A673 (cell line): ENCODE data around the gene NIM1K. TPM values are rescaled to one million over a fixed set of nuclear protein-coding genes. Genes with fewer than 3 reads are reported as not detected.

Source experiments
- Bru-seq: library from RNA; stranded (reverse); fragments of 400-500 nt; gene quantifications from one replicate; lab custom pipeline; 2021; lab: Mats Ljungman, UMichigan
- BruChase-seq, 2 experiments: library from RNA; stranded (reverse); fragments of 400-500 nt; gene quantifications; one replicate each; lab custom pipeline; 2021; lab: Mats Ljungman, UMichigan
- BruUV-seq: library from RNA; stranded (reverse); fragments of 400-500 nt; replicated peaks from 2 replicates; lab custom pipeline; 2021; lab: Mats Ljungman, UMichigan
- CTCF ChIA-PET: fragments of 300-600 bp; sonication (Branson Sonifier 250); formaldehyde crosslinking; loops from one replicate; lab custom pipeline; 2022; ENCODE audit warnings: antibody characterized with exemption; lab: Charles Lee
- POLR2A ChIA-PET: fragments of 300-600 bp; sonication (Branson Sonifier 250); formaldehyde crosslinking; loops from one replicate; lab custom pipeline; 2022; ENCODE audit warnings: antibody characterized with exemption; ENCODE audit not compliant: low non-redundant PET; lab: Charles Lee
- DNase-seq: peaks from one replicate; pipeline ENCODE4 v3.0.0-alpha.2; 2015; ENCODE audit warnings: low spot score
- H3K27ac ChIP-seq: fragments of 200-600 bp; sonication (generic); 2 replicates; pipeline ENCODE4 v1.5.1; 2016; ENCODE audit warnings: mixed run types, low read depth, mild to moderate bottlenecking, mixed read lengths, antibody characterized with exemption, low read length; ENCODE audit not compliant: poor library complexity, severe bottlenecking
- H3K27me3 ChIP-seq: fragments of 200-600 bp; sonication (generic); replicated peaks from 2 replicates; pipeline ENCODE4 v1.6.1; 2017; ENCODE audit warnings: mixed run types, low read depth, mild to moderate bottlenecking, mixed read lengths, antibody characterized with exemption, low read length; ENCODE audit not compliant: insufficient read depth, poor library complexity
- H3K36me3 ChIP-seq: fragments of 200-600 bp; sonication (generic); 2 replicates; pipeline ENCODE4 v1.6.1; 2016; ENCODE audit warnings: mixed run types, mild to moderate bottlenecking, mixed read lengths, antibody characterized with exemption, low read length; ENCODE audit not compliant: insufficient read depth, poor library complexity, severe bottlenecking
- H3K4me1 ChIP-seq: fragments of 200-600 bp; sonication (generic); 2 replicates; pipeline ENCODE4 v1.6.1; 2017; ENCODE audit warnings: mixed run types, mild to moderate bottlenecking, mixed read lengths, antibody characterized with exemption, low read length; ENCODE audit not compliant: insufficient read depth, poor library complexity, severe bottlenecking
- H3K4me3 ChIP-seq: fragments of 200-600 bp; sonication (generic); 2 replicates; pipeline ENCODE4 v1.5.1; 2016; ENCODE audit warnings: low read depth, mixed run types, mild to moderate bottlenecking, mixed read lengths, low read length; ENCODE audit not compliant: poor library complexity, severe bottlenecking
- H3K9me3 ChIP-seq: fragments of 200-600 bp; sonication (generic); 2 replicates; pipeline ENCODE4 v1.6.1; 2016; ENCODE audit warnings: mixed run types, low read depth, mild to moderate bottlenecking, mixed read lengths, antibody characterized with exemption, low read length; ENCODE audit not compliant: poor library complexity, severe bottlenecking
- CTCF ChIP-seq: fragments of 300-800, 200-600 bp; sonication (generic); conservative IDR thresholded peaks from 2 replicates; pipeline ENCODE4 v1.5.1; 2017; ENCODE audit warnings: low read depth, mild to moderate bottlenecking, antibody characterized with exemption, low read length, moderate library complexity, mixed read lengths
- EZH2 ChIP-seq: fragments of 200-600 bp; sonication (generic); IDR thresholded peaks from 2 replicates; pipeline ENCODE4 v1.6.1; 2017; ENCODE audit warnings: borderline replicate concordance, low read depth, mild to moderate bottlenecking, mixed read lengths, antibody characterized with exemption, low read length; ENCODE audit not compliant: poor library complexity, severe bottlenecking
- intact Hi-C: fragments of 100-400 bp; cut with micrococcal nuclease; formaldehyde crosslinking; loops from one replicate; pipeline ENCODE4 v1.10.0; 2022; ENCODE audit not compliant: unreplicated experiment
- long read RNA-seq: library from polyadenylated mRNA; stranded (forward); transcript quantifications from one replicate; pipeline ENCODE4 v2.0.0, GENCODE V29; 2022
- total RNA-seq: library from RNA; stranded (reverse); gene quantifications from 2 replicates; pipeline ENCODE4 v1.2.3, GENCODE V29; 2021

Gene NIM1K
- total RNA-seq (0.41 and 0.55 TPM in 2 replicates), Bru-seq, nascent RNA (percentile 25 among the genes with signal in this experiment), BruChase-seq, experiment 1, labeled RNA remaining after a 2-hour chase (percentile 25 among the genes with signal in this experiment), BruChase-seq, experiment 2, labeled RNA remaining after a 6-hour chase (percentile 30 among the genes with signal in this experiment)
- long read RNA-seq, partial matches to known transcripts, result 0 of 1 reads
- long read RNA-seq, other reads (novel, unspliced or antisense), result 1 of 1 reads

DNA sequence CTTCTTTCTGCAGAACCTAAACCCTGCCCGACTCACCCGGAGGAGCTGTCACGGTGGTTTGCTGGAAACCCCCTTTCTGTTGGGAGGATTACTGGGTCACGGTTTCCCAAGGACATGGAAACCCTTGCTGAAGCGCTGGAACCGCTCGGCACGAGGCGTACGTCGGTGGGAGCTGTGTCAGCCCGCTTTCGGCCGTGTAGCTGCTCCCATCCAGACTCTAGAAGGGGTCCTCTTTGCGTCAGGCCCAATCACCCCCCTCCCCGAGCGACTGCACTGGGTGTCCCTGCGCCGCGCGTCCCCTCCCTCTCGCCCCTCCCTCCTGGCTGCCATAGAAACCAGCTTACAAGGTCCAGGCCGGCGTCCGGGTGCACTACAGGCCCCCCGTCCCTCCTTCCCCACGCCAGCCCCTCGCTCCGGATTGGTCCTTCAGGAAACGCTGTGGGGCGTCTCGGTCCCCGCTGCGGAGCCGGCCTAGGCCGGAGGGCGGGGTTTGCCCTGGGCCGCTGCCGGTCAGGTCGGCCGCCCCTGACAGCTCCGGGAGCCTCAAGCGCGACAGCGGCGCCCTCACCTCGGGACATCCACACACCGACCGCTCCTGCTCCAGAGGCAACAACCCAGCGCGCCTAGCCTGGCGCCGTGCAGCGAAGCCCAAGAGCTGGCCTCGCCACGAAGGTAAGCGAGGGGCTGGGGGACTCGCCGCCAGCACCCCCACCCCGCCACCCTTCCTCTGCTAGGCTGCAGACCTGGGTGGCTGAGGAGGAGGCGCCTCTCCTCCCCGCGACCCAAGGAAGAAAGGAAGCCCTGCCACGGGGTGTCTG lies at the start of gene NIM1K:
Gene NIM1K (plus strand): TSS at position 486 of the 818 bp plus-strand sequence. CDS start 53,551 bp downstream, outside the sequence.
- ChIA-PET CTCF (no interaction called here), POLR2A (interaction anchor here (0.6 to 0.7 kb wide), 2 partner anchors 16 to 41 kb away, joined by 3 to 5 read pairs; no protein-coding TSS in a partner anchor)
- intact Hi-C loops, result no loop called here
- peak; percentile 24 for DNase-seq
- H3K4me1 ChIP-seq, result peaks cover 25% of the 10 kb centered on the region
- TF ChIP-seq CTCF, result no peak
- TF ChIP-seq EZH2, result no peak
- peaks cover 20% of the 10 kb centered on the region for H3K27me3 ChIP-seq
- no peaks in the 10 kb centered on the region for H3K9me3 ChIP-seq
- no TSS peak for BruUV-seq
- H3K36me3 ChIP-seq, result no peaks in the 10 kb centered on the region
- H3K4me3 ChIP-seq, result peak within 1 kb of the TSS; percentile 47
- H3K27ac ChIP-seq, result no peak within 1 kb of the TSS

DNA sequence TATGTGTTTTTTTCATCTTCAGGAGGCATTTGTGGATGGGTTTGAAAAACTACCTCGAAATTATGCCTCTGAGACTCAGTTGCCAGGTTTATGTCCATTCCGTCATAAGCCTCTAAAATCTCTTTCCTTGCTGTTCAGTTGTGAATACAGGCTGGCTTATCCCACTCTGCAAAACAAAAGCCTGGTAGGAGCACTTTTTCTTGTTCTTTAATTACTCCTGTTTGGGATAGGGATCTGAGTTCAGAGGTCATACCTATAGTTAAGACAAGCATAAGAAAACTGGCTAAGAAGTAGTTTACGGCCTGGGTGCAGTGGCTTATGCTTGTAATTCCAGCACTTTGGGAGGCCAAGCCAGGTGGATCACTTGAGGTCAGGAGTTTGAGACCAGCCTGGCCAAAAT lies 47.0 kb upstream of the NIM1K start:
- BruUV-seq, result no TSS peak
- intact Hi-C loops, result no loop called here
- CTCF ChIA-PET, result no interaction called here

DNA sequence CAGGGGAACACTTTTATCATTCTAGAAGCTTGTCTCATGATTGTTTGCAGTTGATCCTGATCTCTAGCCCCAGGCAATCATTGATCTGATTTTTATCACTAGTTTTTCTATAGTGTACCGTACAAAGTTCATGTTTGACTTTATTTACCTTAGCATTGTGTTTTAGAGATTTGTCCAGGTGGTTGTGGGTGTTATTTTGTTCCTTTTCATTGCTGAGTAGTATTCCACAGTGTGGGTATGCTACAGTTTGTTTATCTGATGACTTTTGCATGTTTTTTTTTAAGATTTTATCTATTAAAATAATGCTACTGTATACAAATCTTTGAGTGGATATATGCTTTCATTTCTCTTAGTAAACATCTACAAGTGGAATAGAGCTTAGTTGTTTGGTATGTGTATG lies 45.1 kb upstream of the NIM1K start:
- DNase-seq, result no peak
- no peaks in the 10 kb centered on the region for H3K9me3 ChIP-seq
- no TSS peak for BruUV-seq
- H3K36me3 ChIP-seq, result peaks cover 20% of the 10 kb centered on the region
- TF ChIP-seq CTCF (no peak), EZH2 (no peak)
- no peak overlapping the region for H3K27ac ChIP-seq
- ChIA-PET CTCF (no interaction called here), POLR2A (no interaction called here)
- H3K4me3 ChIP-seq, result no peak overlapping the region
- H3K27me3 ChIP-seq, result no peaks in the 10 kb centered on the region
- peaks cover 12% of the 10 kb centered on the region for H3K4me1 ChIP-seq
- intact Hi-C loops, result no loop called here

More for the DNA sequence above, 47.0 kb upstream of the NIM1K start:
- Histone ChIP-seq H3K4me1 (peaks cover 6% of the 10 kb centered on the region), H3K36me3 (peaks cover 20% of the 10 kb centered on the region), H3K4me3 (no peak overlapping the region), H3K27me3 (no peaks in the 10 kb centered on the region), H3K9me3 (no peaks in the 10 kb centered on the region), H3K27ac (no peak overlapping the region)
- TF ChIP-seq EZH2, result no peak
- TF ChIP-seq CTCF, result no peak
- POLR2A ChIA-PET, result no interaction called here
- no peak for DNase-seq
